GM12875 (cell line): ENCODE measurements around the gene TBCD.

Experiments used
- H3K4me3 ChIP-seq: one replicate; pipeline ENCODE4 v1.5.1; 2011; ENCODE audit warnings: low read depth, low read length, control low read depth
- CTCF ChIP-seq: IDR thresholded peaks from 2 replicates; pipeline ENCODE4 v1.5.1; 2011; ENCODE audit warnings: low read depth, mild to moderate bottlenecking, control low read depth, inconsistent platforms, low read length, moderate library complexity, borderline replicate concordance; ENCODE audit not compliant: insufficient read depth

The TBCD gene

DNA sequence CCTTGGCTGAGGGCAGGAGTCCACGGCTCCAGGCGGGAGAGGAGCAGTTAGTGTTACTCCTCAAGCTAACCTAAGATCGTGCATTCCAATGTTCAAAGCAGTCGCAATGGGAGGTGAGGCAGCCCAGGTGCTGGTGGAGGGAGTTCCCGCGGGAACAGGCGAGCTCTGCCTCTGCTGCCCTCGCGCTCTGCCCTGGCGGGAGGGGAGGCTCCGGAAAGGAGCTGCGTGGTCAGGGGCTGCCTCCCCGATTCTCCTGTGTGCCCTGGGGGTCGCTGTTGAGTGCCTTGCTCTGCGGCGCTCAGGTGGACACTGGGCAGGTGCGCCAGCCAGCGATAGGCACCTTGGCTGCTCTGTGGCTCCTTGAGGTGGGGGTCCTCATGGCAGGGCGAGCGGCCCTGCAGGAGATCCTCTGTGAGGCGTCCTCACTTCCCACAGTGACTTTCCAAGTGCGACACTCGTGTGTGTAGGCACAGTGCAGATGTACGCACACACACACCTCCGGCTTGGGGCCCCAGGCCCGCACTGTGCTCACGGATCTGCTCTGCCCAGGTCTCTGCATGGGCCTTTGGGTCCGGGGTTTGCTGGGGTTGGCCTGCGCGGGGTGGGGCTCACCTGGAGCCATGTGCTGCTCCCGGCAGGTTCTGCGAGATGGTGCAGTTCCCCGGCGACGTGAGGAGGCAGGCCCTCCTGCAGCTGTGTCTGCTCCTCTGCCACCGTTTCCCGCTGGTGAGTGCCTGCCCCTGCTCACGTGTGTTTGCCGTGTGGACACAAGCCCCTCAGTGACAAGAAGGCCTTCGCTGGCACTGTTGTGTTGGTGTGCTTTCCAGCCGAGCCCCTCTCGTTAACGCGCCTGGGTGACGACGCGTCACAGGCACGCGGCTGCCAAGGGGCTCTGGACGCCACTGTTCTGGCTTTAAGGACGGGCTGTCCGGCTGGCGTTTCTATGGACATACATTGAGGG is 185.8 kb downstream of the TBCD start:
- no peak overlapping the region for H3K4me3 ChIP-seq
- no peak for TF ChIP-seq CTCF

GRCh38 chr17:82938486-82938872 is 186.6 kb downstream of the TBCD start:
- TF ChIP-seq CTCF: no peak
- no peak overlapping the region for H3K4me3 ChIP-seq

DNA sequence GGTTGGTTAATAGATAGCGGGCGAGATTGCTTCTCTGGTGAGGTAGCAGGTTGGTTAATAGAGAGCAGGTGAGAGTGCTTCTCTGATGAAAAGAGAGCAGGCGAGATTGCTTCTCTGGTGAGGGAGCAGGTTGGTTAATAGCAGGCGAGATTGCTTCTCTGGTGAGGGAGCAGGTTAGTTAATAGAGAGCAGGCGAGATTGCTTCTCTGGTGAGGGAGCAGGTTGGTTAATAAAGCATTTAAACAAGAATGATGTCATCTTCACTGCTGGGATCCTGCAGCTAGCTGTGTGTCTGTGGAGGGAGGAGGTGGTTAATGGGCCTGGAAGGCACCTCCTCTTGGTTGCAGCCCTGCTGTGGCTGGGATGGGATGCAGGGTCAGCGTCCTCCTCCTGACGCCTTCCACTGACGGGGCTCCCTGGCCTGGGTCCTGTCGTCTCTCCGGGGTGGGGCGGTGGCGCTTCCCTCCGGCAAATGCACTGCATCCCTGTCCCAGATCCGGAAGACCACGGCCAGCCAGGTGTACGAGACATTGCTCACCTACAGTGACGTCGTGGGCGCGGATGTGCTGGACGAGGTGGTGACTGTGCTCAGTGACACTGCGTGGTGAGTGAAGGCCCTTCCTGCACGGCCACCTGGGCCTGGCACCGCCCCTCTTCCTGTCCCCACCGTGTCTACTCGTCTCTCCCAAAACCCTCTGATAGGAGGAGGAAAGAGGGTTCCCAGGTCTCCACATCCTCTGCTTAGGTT is 187.2 kb downstream of the TBCD start:
- no peak overlapping the region for H3K4me3 ChIP-seq

DNA sequence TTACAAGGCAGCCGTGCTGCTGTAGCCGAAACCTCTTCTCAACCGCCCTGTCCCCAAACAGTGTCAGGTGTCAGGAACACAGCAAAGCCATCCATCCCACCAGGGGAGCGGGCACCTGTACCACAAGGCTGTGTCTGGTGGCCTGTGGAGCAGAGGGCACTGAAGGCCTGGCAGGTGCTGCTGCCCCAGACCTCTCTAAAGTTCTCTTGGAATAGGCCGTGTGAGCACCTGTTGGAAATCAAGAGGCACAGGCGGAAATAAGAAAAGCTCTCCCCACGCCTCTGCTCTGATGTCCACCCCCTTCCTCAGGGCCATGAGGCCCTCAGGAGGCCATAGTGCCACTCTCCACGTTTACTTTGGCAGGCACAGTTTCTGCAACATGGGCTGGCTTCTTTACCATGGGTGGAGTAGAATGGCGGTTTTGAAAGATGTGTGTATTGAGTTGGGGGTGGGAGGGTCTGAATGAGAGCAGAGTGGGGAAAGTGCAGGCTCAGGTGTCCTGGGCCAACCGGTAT is 187.8 kb downstream of the TBCD start:
- H3K4me3 ChIP-seq: no peak overlapping the region
- TF ChIP-seq CTCF: no peak

More for the DNA sequence above, 187.2 kb downstream of the TBCD start:
- no peak for TF ChIP-seq CTCF

DNA sequence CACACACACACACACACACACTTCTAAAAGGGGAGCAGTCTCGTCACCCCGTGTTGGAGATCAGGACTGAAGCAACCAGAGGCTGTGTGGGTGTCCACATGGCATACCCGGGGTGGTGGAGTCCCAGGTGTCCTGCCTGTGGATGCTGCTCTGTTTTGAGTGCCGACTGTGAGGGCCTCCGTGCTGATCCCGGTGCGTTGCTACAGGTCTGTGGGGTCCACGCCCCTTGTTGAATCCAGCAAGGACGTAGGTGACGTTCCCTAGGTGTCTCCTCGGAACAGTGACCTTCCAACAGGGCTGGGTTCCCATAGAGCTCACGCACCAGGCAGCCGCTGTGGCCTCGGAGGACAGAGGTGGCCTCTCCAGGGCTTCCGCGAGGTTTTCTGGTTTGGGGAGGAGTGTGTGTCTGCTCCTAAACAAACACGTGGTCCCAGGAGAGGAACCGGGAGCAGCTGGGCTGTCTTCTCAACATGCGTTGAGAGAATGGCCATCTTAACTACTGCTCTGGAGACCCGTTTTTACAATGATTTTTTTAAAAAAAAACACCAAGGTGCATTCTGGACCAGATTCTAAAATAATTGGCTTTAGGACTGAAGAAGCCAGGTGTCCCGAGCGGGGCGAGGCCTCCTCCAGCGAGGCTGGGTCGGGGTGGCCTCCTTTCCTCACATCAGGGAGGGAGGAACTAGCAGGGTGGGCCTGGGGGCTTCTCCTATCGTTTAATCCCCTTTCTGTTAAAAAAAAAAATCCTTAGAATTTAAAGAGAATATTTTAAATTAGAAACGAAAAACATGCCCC is 188.6 kb downstream of the TBCD start:
- no peak for TF ChIP-seq CTCF
- no peak overlapping the region for H3K4me3 ChIP-seq

DNA sequence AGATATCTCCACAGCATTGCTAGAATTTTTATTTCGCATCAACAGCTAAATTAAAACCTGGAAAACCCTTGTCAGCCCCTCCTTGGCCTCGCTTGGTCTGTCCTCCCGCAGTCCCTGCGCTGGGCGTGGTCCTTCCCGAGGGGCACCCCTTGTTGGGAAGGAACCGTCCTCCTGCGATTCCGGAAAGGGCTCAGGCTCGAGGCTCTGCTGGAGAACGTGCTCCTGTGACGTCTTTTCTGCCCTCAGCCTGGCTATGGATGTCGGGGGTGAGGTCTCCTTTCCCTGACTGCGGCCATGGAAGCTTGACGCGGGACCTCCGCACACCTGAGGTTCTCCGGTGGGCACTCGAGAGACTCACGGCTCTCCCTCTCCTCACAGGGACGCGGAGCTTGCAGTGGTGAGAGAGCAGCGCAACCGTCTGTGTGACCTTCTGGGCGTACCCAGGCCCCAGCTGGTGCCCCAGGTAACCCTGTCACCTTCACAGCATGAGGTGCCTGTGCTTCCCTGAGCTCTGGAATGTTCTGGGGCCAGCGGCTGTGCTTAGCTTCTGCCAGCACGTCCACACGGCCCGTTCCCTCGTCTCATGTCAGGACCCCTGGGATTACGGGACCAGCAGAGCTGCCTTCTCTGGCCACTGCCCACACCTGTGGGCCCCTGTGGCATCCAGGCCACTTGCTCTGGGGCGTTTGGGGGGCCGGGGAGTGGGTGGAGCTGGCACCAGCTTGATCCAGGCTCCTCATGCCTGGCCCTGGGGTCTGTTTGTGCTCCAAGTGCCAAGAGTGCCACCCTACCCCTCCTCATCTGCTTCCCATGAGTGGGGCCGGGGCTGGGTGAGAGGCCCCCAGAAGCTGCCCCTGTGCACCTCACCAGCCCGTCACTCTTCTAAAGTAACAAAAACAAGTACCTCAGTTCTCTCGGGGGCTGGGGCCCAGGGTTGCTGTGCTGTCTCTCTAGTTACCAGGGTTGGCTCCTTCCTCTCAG is 189.4 kb downstream of the TBCD start:
- no peak for TF ChIP-seq CTCF
- no peak overlapping the region for H3K4me3 ChIP-seq
